ENCODE data around the gene SMIM5. TPM values are rescaled to one million over a fixed set of nuclear protein-coding genes. Genes with fewer than 3 reads are reported as not detected.

The SMIM5 gene
- total RNA-seq, 1 experiment from 2014 or later: 0.20 TPM

DNA sequence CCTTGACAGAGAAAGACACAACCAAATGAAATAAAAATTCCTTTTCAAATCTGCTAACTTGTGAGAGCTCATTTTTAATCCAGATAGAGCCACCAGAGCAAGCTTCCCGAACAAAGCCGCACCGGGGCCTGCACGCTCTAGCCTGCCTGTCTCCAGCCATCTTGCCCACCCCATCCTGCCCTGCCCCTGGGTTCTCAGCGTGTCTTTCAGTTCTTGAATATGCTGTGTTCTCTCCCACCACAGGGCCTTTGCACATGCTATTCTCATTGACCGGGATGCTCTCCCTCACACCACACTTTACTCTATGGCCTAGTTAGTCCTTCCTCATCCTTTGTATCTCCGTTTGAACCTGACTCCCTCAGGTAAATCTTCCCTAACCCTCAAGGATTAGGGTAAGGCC is 14.7 kb downstream of the SMIM5 start:
- CTCF ChIA-PET: interaction anchor here (6.9 kb wide), 1 partner anchor 15 kb away, joined by 115 read pairs; the partner anchor contains the start of gene SMIM5
- TF ChIP-seq, protein P1, sequence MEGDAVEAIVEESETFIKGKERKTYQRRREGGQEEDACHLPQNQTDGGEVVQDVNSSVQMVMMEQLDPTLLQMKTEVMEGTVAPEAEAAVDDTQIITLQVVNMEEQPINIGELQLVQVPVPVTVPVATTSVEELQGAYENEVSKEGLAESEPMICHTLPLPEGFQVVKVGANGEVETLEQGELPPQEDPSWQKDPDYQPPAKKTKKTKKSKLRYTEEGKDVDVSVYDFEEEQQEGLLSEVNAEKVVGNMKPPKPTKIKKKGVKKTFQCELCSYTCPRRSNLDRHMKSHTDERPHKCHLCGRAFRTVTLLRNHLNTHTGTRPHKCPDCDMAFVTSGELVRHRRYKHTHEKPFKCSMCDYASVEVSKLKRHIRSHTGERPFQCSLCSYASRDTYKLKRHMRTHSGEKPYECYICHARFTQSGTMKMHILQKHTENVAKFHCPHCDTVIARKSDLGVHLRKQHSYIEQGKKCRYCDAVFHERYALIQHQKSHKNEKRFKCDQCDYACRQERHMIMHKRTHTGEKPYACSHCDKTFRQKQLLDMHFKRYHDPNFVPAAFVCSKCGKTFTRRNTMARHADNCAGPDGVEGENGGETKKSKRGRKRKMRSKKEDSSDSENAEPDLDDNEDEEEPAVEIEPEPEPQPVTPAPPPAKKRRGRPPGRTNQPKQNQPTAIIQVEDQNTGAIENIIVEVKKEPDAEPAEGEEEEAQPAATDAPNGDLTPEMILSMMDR (IDR thresholded peaks at IDR 0.05; ENCODE audit: insufficient read depth in 1 of 2, low read depth in 1 of 2, low read length in 1 of 2, severe bottlenecking in 1 of 2, unreplicated experiment in 1 of 2): no peak
- no peaks in the 10 kb centered on the region; the same call in none of the 2 replicates for H3K36me3 ChIP-seq (ENCODE audit: control insufficient read depth, insufficient read depth, low read length)
- intact Hi-C loops (cut with micrococcal nuclease; ENCODE audit: unreplicated experiment): loop anchor here (2.0 kb wide), 2 partner anchors 15 to 73 kb away; partner anchors contain the start of genes ITGB4 and SMIM5
- no peaks in the 10 kb centered on the region for H3K27me3 ChIP-seq (replicated peaks; ENCODE audit: control insufficient read depth, insufficient read depth, low read length)
- no peak for DNase-seq
- H3K9me3 ChIP-seq: no peaks in the 10 kb centered on the region
- Mint-ChIP-seq H3K36me3 (ENCODE audit: insufficient read depth, unreplicated experiment) (peaks cover 49% of the 10 kb centered on the region), H3K9me3 (ENCODE audit: unreplicated experiment) (no peaks in the 10 kb centered on the region), H3K4me3 (ENCODE audit: unreplicated experiment) (no peak overlapping the region), H3K4me1 (ENCODE audit: low read depth, unreplicated experiment) (peaks cover 23% of the 10 kb centered on the region), H3K27ac (ENCODE audit: unreplicated experiment) (peak overlapping the region; percentile 96), H3K27me3 (ENCODE audit: insufficient read depth, unreplicated experiment) (no peaks in the 10 kb centered on the region)
- peaks cover 37% of the 10 kb centered on the region for H3K4me1 ChIP-seq
- H3K4me3 ChIP-seq (ENCODE audit: low read depth, low read length): no peak overlapping the region
- POLR2A ChIA-PET: no interaction called here
- BruUV-seq (replicated peaks): no TSS peak

DNA sequence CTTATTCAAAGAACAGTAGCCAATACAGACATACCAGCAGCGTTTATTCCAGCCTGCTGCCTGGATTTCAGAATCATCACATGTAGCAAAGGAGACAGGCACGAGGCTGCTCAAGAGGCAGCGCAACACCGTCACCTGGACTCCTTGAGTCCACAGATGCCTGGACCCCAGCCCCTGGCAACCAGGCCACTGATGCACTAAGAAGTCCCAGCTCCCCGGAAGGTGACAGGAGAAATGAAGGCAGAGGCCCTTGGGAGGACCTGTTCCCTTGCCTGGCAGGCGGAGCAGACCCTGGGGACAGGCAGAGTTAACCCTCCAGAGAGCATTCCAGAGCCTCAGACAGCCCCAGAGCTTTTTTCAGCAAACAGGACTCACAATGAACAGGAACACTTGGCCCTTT is 16.5 kb downstream of the SMIM5 start:
- H3K9me3 ChIP-seq: no peaks in the 10 kb centered on the region
- no peaks in the 10 kb centered on the region for H3K9me3 Mint-ChIP-seq (ENCODE audit: unreplicated experiment)
- intact Hi-C loops (cut with micrococcal nuclease; ENCODE audit: unreplicated experiment): no loop called here
- peaks cover 22% of the 10 kb centered on the region for H3K4me1 Mint-ChIP-seq (ENCODE audit: low read depth, unreplicated experiment)
- H3K4me3 ChIP-seq (ENCODE audit: low read depth, low read length): no peak overlapping the region
- CTCF ChIA-PET: interaction anchor here (1.0 to 1.5 kb wide), 2 partner anchors 16 kb away, joined by 3 to 7 read pairs; partner anchors contain the start of gene SMIM5
- no peaks in the 10 kb centered on the region; the same call in none of the 2 replicates for H3K36me3 ChIP-seq (ENCODE audit: control insufficient read depth, insufficient read depth, low read length)
- BruUV-seq (replicated peaks): no TSS peak
- POLR2A ChIA-PET: no interaction called here
- no peaks in the 10 kb centered on the region for H3K27me3 Mint-ChIP-seq (ENCODE audit: insufficient read depth, unreplicated experiment)
- peaks cover 57% of the 10 kb centered on the region for H3K36me3 Mint-ChIP-seq (ENCODE audit: insufficient read depth, unreplicated experiment)
- no peak for DNase-seq
- H3K4me3 Mint-ChIP-seq (ENCODE audit: unreplicated experiment): no peak overlapping the region
- TF ChIP-seq, protein P1 (IDR thresholded peaks at IDR 0.05; ENCODE audit: insufficient read depth in 1 of 2, low read depth in 1 of 2, low read length in 1 of 2, severe bottlenecking in 1 of 2, unreplicated experiment in 1 of 2): no peak
- no peak overlapping the region for H3K27ac Mint-ChIP-seq (ENCODE audit: unreplicated experiment)
- H3K4me1 ChIP-seq: peaks cover 29% of the 10 kb centered on the region
- H3K27me3 ChIP-seq (replicated peaks; ENCODE audit: control insufficient read depth, insufficient read depth, low read length): no peaks in the 10 kb centered on the region

DNA sequence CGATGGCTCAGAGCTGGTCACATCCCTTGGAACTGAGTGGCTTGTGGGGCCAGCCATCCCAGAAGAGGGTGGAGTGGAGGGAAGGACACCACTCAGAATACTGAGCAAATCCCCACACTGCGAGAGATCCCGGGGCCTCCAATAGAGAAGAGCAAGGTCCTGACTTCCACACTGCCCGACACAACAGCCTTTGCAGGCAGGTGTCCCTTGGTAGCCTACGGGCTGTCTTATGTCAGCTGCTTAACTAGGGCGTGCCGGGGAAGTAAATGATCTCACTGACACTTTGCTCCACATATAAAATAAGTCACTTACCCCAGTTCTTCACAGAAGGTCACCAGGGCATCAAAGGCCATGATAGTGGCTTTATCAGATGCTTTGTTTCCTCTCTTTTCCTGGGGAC is 17.6 kb downstream of the SMIM5 start:
- TF ChIP-seq, protein P1 (IDR thresholded peaks at IDR 0.05; ENCODE audit: insufficient read depth in 1 of 2, low read depth in 1 of 2, low read length in 1 of 2, severe bottlenecking in 1 of 2, unreplicated experiment in 1 of 2): no peak
- H3K4me3 Mint-ChIP-seq (ENCODE audit: unreplicated experiment): no peak overlapping the region
- DNase-seq: no peak
- ChIA-PET CTCF (interaction anchor here (1.5 kb wide), 1 partner anchor 18 kb away, joined by 7 read pairs; the partner anchor contains the start of gene SMIM5), POLR2A (no interaction called here)
- H3K27me3 Mint-ChIP-seq (ENCODE audit: insufficient read depth, unreplicated experiment): no peaks in the 10 kb centered on the region
- Histone ChIP-seq H3K4me1 (peaks cover 17% of the 10 kb centered on the region), H3K36me3 (ENCODE audit: control insufficient read depth, insufficient read depth, low read length) (no peaks in the 10 kb centered on the region; the same call in none of the 2 replicates), H3K27me3 (replicated peaks; ENCODE audit: control insufficient read depth, insufficient read depth, low read length) (no peaks in the 10 kb centered on the region), H3K9me3 (no peaks in the 10 kb centered on the region), H3K4me3 (ENCODE audit: low read depth, low read length) (no peak overlapping the region)
- peaks cover 47% of the 10 kb centered on the region for H3K36me3 Mint-ChIP-seq (ENCODE audit: insufficient read depth, unreplicated experiment)
- intact Hi-C loops (cut with micrococcal nuclease; ENCODE audit: unreplicated experiment): no loop called here
- H3K9me3 Mint-ChIP-seq (ENCODE audit: unreplicated experiment): no peaks in the 10 kb centered on the region
- peaks cover 10% of the 10 kb centered on the region for H3K4me1 Mint-ChIP-seq (ENCODE audit: low read depth, unreplicated experiment)
- no TSS peak for BruUV-seq (replicated peaks)
- H3K27ac Mint-ChIP-seq (ENCODE audit: unreplicated experiment): no peak overlapping the region
